ENCODE data around the gene NUBPL. TPM values are rescaled to one million over a fixed set of nuclear protein-coding genes. Genes with fewer than 3 reads are reported as not detected.
"Not testable (repeated sequence)": the region's sequence is repeated elsewhere in the genome, so short reads cannot be mapped to it uniquely, and the experiment has no call there.

Gene NUBPL
- total RNA-seq, 2 donors from 2014 or later: 12.3 to 13.5 TPM

DNA sequence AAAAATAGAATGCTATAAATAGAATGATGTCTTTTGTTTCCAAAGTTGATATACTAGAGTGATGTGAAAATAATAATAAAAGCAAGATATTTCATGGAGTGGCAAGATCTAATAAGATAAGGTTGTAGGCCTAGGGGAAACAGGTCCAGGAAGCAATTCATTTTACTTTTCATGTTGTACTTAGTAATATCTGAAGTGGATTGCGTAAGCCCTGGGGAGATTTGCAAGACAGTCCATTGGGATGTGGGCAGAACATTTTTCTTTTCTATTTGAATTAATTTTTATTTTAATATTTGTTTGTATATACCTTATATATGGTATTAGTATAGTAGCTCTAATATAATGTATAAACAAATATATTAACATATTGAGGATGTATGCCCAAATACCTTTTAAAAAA is 7.5 kb downstream of the NUBPL start:
- DNase-seq (no peak), ATAC-seq (no peak)
- intact Hi-C loops (cut with DNase I, micrococcal nuclease): no loop called here

DNA sequence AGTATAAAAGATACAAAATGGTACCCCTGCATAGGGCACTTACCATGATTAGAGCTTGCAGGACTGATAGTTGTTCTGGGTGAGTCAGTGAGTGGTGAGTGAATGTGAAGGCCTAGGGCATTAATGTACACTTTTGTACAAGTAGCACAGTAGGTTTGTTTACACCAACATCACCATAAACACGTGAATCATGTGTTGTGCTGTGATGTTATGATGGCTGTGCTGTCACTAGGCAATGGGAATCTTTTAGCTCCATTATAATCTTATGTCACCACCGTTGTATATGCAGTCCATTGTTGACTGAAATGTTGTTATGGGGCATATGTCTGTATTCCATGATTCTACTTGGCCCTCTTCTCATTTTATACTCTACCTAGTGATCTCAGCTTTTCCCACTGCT is 11.8 kb downstream of the NUBPL start:
- no peak for DNase-seq
- ATAC-seq: no peak

DNA sequence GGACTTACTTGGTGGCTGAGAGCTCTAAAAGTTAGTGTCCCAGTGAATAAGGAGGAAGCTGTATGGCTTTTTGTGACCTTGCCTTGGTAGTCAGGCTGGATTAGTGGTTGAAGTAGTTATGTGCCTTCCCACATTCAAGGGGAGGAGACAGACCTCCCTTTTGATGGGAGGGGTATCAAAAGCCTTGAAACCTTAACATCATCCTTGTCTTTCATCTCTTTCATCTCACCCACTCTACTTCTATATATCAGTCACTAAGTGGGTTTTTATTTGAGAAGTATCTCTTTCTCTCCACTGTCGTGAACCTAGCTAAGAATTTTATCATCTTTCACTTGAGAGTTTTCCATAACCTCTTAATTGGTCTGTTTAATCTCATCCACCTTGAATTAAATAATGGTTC is 15.7 kb downstream of the NUBPL start:
- intact Hi-C loops (cut with DNase I, micrococcal nuclease): no loop called here
- no peak for DNase-seq

More for the DNA sequence above, 11.8 kb downstream of the NUBPL start:
- intact Hi-C loops (cut with DNase I, micrococcal nuclease): no loop called here

DNA sequence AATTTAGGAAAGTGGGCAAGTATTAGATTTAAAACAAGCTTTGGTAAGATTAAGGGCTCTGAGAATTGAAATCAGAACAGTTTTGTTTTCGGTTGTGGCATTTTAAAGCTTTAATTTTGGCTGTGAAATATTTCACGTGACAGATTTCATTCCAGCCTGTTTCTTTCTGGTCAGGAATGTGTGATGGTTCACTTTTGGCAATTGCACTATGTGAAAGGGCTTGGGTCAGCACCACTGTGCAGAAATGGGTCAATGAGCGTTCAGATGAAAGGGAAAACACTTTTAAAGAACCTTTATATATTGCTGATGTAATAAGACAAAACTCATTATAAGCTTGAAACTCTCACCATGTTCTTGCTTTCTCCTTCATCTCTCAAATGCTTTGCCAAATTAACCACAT is 17.1 kb downstream of the NUBPL start:
- intact Hi-C loops (cut with DNase I, micrococcal nuclease): no loop called here
- ATAC-seq: no peak
- no peak for DNase-seq

More for the DNA sequence above, 15.7 kb downstream of the NUBPL start:
- ATAC-seq: no peak

- no peak for DNase-seq
- ATAC-seq: peak; percentile 82
- intact Hi-C loops (cut with DNase I, micrococcal nuclease): no loop called here
Measured at GRCh38 chr14:31578792-31579501, 17.7 kb downstream of the NUBPL start.

DNA sequence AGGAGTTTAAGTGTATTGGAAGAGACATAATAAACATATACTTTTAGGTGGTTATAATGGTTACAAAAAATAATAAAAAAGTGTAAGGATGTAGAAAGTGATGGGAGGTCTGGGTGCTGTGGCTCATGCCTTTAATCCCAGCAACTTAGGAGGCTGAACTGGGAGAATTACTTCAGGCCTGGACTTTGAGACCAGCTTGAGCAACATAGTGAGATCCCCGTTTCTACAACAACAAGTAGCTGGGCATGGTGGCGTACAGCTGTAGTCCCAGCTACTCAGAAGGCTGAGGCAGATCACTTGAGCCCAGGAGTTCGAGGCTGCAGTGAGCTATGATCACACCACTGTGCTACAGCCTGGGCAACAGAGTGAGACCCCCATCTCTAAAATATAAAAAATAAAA is 19.0 kb downstream of the NUBPL start:
- no peak for DNase-seq
- intact Hi-C loops (cut with DNase I, micrococcal nuclease): no loop called here
- ATAC-seq: peak; percentile 28

DNA sequence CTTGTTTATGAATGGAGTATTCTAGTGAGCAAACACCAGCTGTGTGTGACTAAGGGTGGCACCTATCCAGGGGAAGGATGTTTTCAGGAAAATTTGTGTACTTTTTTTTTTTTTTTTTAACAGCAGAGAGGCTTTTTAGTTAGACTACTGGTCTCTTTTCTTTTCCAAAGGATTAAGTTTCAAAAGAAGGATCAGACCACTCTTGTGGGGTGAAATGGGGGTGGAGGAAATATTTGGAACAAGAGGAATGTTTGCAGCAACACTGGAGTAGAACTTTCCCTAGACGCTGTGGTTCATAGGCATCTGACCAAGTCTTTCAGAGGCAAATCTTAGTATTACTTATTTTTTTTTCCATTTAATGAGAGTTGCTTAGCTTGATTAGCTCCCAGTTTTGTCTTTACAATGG is 21.1 kb downstream of the NUBPL start:
- ATAC-seq (no peak), DNase-seq (no peak)
- intact Hi-C loops (cut with DNase I, micrococcal nuclease): no loop called here

DNA sequence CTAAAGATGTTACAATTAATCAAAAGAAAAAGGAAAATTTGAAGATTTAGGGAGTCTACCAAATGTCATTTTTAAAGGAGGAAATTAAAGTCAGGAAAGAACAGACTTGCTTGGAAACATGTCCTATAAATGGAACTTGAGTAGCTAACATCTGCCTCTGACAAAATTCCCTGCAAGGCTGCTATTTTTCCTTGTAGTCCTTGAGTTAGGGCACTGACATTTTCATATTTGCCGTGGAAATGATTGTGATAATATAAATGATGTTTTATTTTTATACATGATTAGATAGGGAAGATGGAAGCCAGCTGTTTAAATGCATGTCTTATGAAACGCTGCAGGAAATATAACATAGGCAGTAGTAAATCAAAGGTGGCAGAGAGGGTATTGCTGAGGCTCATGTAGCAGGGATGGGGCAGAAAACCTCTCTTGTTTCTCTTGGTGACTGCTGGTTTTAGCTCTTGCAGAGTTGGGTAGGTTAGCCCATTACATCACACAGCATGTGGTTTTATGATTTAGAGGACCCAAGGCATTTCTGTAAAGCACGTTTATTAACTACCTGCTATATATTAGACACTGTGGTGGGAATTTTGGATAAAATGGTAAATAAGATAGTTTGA is 21.7 kb downstream of the NUBPL start:
- intact Hi-C loops (cut with DNase I, micrococcal nuclease): no loop called here

GRCh38 chr14:31590206-31590605 is 29.0 kb downstream of the NUBPL start:
- intact Hi-C loops (cut with DNase I, micrococcal nuclease): no loop called here
- ATAC-seq (no peak), DNase-seq (no peak)

More for the DNA sequence above, 21.7 kb downstream of the NUBPL start:
- DNase-seq (no peak), ATAC-seq (no peak)

GRCh38 chr14:31592122-31592521 is 30.9 kb downstream of the NUBPL start:
- ATAC-seq: peak; percentile 60
- intact Hi-C loops (cut with DNase I, micrococcal nuclease): no loop called here
- DNase-seq: no peak

DNA sequence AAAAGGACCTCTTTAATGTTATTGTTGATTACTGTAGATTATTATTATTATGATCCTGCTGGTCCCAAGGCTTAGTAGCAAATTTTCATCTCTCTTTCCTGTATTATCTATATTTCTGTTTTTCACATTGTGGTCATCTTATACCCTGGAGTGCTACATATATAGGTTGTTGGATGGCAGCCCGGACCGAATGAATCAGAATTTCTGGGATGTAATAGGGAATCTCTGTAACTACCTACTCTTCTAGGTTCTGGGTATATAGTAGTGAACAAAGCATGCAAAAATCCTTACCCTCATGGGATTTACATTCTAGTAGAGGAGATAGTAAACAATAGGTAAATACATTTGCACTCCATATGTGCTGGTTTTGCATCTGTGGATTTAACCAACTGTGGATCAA is 31.4 kb downstream of the NUBPL start:
- no peak for ATAC-seq
- intact Hi-C loops (cut with DNase I, micrococcal nuclease): no loop called here
- DNase-seq: no peak

GRCh38 chr14:31596342-31597095 is 35.3 kb downstream of the NUBPL start:
- ATAC-seq: no peak
- intact Hi-C loops (cut with DNase I, micrococcal nuclease): no loop called here
- DNase-seq: no peak

GRCh38 chr14:31605702-31606101 is 44.5 kb downstream of the NUBPL start:
- DNase-seq: no peak
- intact Hi-C loops (cut with DNase I, micrococcal nuclease): no loop called here
- ATAC-seq: no peak

DNA sequence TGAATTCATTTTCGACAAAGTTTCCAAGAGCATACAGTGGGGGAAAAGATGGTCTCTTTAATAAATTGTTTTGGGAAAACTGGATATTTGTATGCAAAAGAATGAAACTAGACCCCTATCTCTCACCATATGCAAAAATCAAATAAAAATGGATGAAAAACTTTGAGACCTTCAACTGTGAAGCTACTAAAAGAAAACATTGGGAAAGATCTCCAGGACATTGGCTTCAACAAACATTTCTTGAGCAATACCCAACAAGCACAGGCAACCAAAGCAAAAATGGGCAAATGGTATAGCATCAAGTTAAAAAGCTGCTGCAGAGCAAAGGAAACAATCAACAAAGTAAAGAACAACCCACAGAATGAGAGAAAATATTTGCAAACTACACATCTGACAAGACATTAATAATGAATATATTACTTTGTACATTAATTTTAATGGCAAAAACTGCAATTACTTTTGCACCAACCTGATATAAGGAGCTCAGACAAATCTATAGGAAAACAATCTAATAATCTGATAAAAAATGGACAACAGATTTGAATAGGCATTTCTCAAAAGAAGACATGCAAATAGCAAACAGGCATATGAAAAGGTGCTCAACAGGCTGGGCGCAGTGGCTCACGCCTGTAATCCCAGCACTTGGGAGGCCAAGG is 50.7 kb downstream of the NUBPL start:
- ATAC-seq (no peak), DNase-seq (no peak)
- intact Hi-C loops (cut with DNase I, micrococcal nuclease): no loop called here

GRCh38 chr14:31613188-31613587 is 52.0 kb downstream of the NUBPL start:
- no peak for DNase-seq
- intact Hi-C loops (cut with DNase I, micrococcal nuclease): no loop called here
- ATAC-seq: no peak

DNA sequence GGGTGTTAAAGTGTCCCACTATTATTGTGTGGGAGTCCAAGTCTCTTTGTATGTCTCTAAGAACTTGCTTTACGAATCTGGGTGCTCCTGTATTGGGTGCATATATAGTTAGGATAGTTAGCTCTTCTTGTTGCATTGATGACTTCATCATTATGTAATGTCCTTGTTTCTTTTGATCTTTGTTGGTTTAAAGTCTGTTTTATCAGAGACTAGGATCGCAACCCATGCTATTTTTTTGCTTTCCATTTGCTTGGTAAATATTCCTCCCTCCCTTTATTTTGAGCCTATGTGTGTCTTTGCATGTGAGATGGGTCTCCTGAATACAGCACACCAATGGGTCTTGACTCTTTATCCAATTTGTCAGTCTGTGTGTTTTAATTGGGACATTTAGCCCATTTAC is 57.7 kb downstream of the NUBPL start:
- intact Hi-C loops (cut with DNase I, micrococcal nuclease); DNase-seq; ATAC-seq: not testable (repeated sequence)

GRCh38 chr14:31619440-31619839 is 58.2 kb downstream of the NUBPL start:
- ATAC-seq: no peak
- DNase-seq: no peak
- intact Hi-C loops (cut with DNase I, micrococcal nuclease): no loop called here

DNA sequence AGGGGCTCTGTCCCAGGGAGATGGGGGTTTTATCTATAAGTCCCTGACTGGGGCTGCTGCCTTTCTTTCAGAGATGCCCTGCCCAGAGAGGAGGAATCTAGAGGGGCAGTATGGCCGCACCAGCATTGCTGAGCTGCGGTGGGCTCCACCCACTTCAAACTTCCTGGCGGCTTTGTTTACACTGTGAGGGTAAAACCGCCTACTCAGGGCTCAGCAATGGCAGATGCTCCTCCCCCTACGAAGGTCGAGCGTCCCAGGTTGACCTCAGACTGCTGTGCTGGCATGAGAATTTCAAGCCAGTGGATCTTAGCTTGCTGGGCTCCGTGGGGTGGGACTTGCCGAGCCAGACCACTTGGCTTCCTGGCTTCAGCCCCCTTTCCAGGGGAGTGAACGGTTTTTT is 59.7 kb downstream of the NUBPL start:
- not testable (repeated sequence) for DNase-seq, ATAC-seq

DNA sequence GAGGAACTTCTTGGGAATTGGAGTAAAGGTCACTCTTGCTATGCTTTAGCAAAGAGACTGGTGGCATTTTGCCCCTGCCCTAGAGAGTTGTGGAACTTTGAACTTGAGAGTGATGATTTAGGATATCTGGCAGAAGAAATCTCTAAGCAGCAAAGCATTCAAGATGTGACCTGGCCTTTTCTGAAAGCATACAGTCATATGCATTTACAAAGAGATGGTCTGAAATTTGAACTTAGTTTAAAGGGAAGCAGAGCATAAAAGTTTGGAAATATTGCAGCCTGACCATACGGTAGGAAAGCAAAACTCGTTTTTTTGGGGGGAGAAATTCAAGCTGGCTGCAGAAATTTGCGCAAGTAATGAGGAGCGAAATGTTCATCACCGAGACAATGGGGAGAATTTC is 60.9 kb downstream of the NUBPL start:
- ATAC-seq (no peak), DNase-seq (no peak)
- intact Hi-C loops (cut with DNase I, micrococcal nuclease): no loop called here

More for the DNA sequence above, 59.7 kb downstream of the NUBPL start:
- intact Hi-C loops (cut with DNase I, micrococcal nuclease): not testable (repeated sequence)

Data from left colon (tissue), 2 donors.